Mucosa of stomach (tissue), 1 donor: ENCODE results near the gene EHD3.

Experiments
- H3K27me3 ChIP-seq: one replicate; pipeline ENCODE4 v1.7.0; 2013; ENCODE audit warnings: mild to moderate bottlenecking, low read length; ENCODE audit not compliant: control insufficient read depth, insufficient read depth
- H3K36me3 ChIP-seq: one replicate; pipeline ENCODE4 v1.7.0; 2013; ENCODE audit warnings: low read length; ENCODE audit not compliant: control insufficient read depth, insufficient read depth
- H3K4me1 ChIP-seq: one replicate; pipeline ENCODE4 v1.7.0; 2013; ENCODE audit warnings: mild to moderate bottlenecking, low read length; ENCODE audit not compliant: control insufficient read depth, insufficient read depth
- H3K4me3 ChIP-seq: one replicate; pipeline ENCODE4 v1.7.0; 2013; ENCODE audit warnings: low read length
- H3K9ac ChIP-seq: one replicate; pipeline ENCODE4 v1.7.0; 2013; ENCODE audit warnings: mild to moderate bottlenecking, low read length, moderate library complexity
- H3K9me3 ChIP-seq: one replicate; pipeline ENCODE4 v1.7.0; 2013; ENCODE audit warnings: mild to moderate bottlenecking, low read length, moderate library complexity; ENCODE audit not compliant: control insufficient read depth
- donor health status: Pancreatic carcinoma.

Gene EHD3

GRCh38 chr2:31230751-31231150 is 3.2 kb upstream of the EHD3 start:
- Histone ChIP-seq H3K27me3 (no peaks in the 10 kb centered on the region), H3K4me1 (peaks cover 11% of the 10 kb centered on the region), H3K36me3 (no peaks in the 10 kb centered on the region), H3K4me3 (no peak overlapping the region), H3K9me3 (no peaks in the 10 kb centered on the region), H3K9ac (no peak overlapping the region)

- peaks cover 11% of the 10 kb centered on the region for H3K4me1 ChIP-seq
- H3K27me3 ChIP-seq, result no peaks in the 10 kb centered on the region
- H3K4me3 ChIP-seq, result no peak overlapping the region
- no peak overlapping the region for H3K9ac ChIP-seq
- no peaks in the 10 kb centered on the region for H3K36me3 ChIP-seq
- H3K9me3 ChIP-seq, result no peaks in the 10 kb centered on the region
Measured at GRCh38 chr2:31231571-31232302, 2.2 kb upstream of the EHD3 start.

- no peaks in the 10 kb centered on the region for H3K27me3 ChIP-seq
- no peak overlapping the region for H3K9ac ChIP-seq
- peaks cover 11% of the 10 kb centered on the region for H3K4me1 ChIP-seq
- H3K36me3 ChIP-seq, result no peaks in the 10 kb centered on the region
- no peak overlapping the region for H3K4me3 ChIP-seq
- H3K9me3 ChIP-seq, result no peaks in the 10 kb centered on the region
Measured at GRCh38 chr2:31232586-31232985, 1.4 kb upstream of the EHD3 start.

GRCh38 chr2:31233231-31233630 is 721 bp upstream of the EHD3 start:
- no peak overlapping the region for H3K9ac ChIP-seq
- no peak overlapping the region for H3K4me3 ChIP-seq
- no peaks in the 10 kb centered on the region for H3K9me3 ChIP-seq
- H3K4me1 ChIP-seq, result peaks cover 11% of the 10 kb centered on the region
- H3K36me3 ChIP-seq, result no peaks in the 10 kb centered on the region
- H3K27me3 ChIP-seq, result no peaks in the 10 kb centered on the region

DNA sequence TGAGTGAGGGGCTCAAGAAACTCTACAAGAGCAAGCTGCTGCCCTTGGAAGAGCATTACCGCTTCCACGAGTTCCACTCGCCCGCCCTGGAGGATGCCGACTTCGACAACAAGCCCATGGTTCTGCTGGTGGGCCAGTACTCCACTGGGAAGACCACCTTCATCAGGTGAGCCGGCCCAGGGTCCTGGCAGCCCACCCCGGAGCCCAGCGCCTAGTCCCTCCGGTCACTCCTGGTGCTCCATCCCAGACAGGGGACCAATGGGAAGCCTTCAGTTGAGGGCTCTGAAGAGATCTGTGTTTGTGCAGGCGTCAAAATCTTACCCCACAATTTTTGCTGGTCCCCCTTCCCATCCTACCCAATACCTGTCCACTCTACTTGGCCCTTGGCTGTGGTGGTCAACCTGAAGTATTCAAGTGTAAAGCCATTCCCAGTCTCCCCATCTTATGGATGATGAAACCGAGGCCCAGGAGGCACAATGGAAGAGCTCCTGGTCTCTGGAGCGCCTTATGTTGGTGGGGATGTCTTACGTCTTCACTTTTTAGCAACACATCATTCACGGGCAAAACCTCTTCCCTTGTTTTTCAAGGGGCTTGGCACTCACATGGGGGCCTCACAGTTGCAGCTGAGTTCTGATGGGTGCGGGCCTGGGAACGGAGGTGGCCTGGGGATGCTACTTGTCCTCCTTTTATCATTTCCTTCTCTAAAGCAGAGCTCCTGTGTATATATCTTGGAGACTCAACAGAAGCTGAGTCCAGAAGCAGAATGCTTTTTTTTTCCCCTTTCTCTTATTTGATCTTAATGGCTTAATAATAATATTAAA is 941 bp downstream of the EHD3 start:
- Histone ChIP-seq H3K36me3 (no peaks in the 10 kb centered on the region), H3K4me3 (no peak overlapping the region), H3K9ac (no peak overlapping the region), H3K27me3 (no peaks in the 10 kb centered on the region), H3K9me3 (no peaks in the 10 kb centered on the region), H3K4me1 (peaks cover 11% of the 10 kb centered on the region)

DNA sequence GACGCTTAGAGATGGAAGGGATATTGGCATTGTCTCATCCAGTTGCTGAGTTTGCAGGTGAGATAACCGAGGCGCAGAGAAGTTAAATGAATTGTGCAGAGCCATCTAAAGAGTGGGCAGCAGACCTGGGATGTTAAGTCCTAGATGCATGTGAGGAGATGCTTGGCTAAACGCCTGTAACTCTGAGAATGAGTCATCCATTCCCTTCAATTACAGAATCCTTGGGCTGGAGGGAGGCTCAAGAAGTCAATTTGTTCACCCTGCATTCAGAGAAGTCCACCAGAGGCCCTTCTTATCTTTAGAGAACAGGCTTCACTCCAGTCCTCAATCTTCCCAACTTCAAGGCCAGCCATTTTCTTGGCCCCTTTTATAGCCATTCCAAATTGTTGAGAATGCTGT is 1.6 kb downstream of the EHD3 start:
- H3K9ac ChIP-seq, result no peak overlapping the region

DNA sequence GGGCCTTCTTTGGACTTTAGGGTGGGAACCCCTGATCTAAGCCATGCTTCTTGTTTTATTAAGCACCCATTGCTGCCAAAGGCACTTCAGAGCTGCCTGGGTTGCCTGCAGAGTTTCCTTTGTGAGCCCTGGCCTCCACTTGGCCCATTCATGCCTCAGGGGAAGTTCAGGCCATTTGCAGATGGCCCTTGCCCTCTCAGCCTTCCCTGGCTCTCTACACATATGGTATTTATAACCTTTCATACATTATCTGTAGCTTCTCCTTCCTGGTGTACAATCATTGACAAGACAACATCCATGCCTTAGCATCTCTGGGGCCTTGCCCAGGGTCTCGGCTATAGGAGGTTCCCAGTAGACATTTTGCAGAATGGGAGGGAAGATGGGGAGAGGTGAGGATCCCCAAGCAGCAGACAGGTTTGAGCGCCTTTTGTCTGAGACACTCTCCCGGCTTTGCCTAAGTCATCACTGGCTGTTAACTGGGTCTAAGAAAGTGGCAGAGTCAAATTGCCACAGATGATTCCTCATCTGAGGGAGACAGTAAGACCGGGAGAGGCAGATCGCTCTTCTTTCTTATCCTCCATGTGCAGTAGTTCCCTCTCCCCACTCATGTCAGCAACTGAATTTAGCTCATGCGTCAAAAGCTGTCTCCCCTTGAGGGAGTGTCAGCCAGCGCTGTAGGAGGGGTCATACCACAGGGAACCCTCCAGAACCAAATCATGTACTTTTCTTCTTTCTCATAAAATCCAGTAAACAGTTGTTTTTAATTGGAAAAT is 2.7 kb downstream of the EHD3 start:
- Histone ChIP-seq H3K9ac (no peak overlapping the region), H3K36me3 (no peaks in the 10 kb centered on the region), H3K27me3 (no peaks in the 10 kb centered on the region), H3K9me3 (no peaks in the 10 kb centered on the region), H3K4me3 (no peak overlapping the region), H3K4me1 (peaks cover 11% of the 10 kb centered on the region)

More for the DNA sequence above, 1.6 kb downstream of the EHD3 start:
- H3K27me3 ChIP-seq, result no peaks in the 10 kb centered on the region
- no peaks in the 10 kb centered on the region for H3K36me3 ChIP-seq
- H3K4me1 ChIP-seq, result peaks cover 11% of the 10 kb centered on the region
- H3K4me3 ChIP-seq, result no peak overlapping the region
- no peaks in the 10 kb centered on the region for H3K9me3 ChIP-seq

- Histone ChIP-seq H3K9ac (no peak overlapping the region), H3K36me3 (no peaks in the 10 kb centered on the region), H3K9me3 (no peaks in the 10 kb centered on the region), H3K4me3 (no peak overlapping the region), H3K4me1 (peaks cover 11% of the 10 kb centered on the region), H3K27me3 (no peaks in the 10 kb centered on the region)
Measured at GRCh38 chr2:31237348-31238017, 3.5 kb downstream of the EHD3 start.

DNA sequence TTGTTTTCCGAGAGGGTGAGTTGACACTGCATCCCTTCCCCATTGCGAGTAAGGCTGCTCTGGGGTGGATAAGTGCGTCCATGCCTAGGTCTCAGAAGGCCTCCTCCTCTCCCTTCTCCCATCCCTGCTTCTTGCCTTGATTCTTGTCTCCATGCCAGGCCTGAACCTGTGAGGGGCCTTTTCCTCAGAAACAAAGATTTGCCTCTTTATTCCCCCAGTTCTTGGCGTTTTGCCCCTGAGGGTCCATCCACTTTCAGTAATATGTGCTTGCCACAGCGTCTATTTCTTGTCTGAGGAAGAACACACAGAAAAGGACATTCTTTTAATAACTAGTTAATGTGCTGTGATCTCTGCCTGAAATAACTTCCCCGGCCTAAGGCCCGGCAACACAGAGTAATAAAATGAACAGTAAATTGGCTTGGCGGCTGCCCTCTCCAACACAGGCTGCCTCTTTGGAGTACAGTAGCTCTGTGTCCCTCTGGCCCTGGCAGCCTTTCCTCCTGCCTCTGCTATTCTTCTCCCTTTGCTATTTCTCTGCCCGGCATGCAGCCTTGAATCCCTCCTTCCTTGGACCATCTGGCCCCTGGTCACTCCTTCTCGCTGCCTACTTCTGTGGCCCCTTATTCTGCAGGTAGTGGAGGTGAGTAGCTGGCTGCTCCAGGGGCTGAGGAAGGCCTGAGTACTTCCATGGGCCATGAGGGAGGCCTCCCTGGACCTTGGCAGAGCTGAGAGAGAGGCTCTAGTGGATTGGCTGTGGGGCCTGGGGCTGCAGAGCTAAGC is 4.4 kb downstream of the EHD3 start:
- Histone ChIP-seq H3K9me3 (no peaks in the 10 kb centered on the region), H3K4me3 (no peak overlapping the region), H3K4me1 (peaks cover 11% of the 10 kb centered on the region), H3K36me3 (no peaks in the 10 kb centered on the region), H3K9ac (no peak overlapping the region), H3K27me3 (no peaks in the 10 kb centered on the region)

- Histone ChIP-seq H3K36me3 (no peaks in the 10 kb centered on the region), H3K9ac (no peak overlapping the region), H3K4me1 (peaks cover 6% of the 10 kb centered on the region), H3K9me3 (no peaks in the 10 kb centered on the region), H3K4me3 (no peak overlapping the region), H3K27me3 (no peaks in the 10 kb centered on the region)
Measured at GRCh38 chr2:31238906-31239592, 5.1 kb downstream of the EHD3 start.
